Stimulated activated CD4-positive, alpha-beta T cell treated with anti-CD3 and anti-CD28 coated beads, Interleukin-1b, Interleukin-23, amount 100 ng/mL, for 1 hour (primary cell): ENCODE data around the gene LILRA2.
"Not testable (repeated sequence)": the region's sequence is repeated elsewhere in the genome, so short reads cannot be mapped to it uniquely, and the experiment has no call there.

Source experiments
- DNase-seq, 2 donors: peaks; one replicate each; pipeline ENCODE4 v3.0.0-alpha.2; 2020; ENCODE audit warnings: low read depth in 2 of 2

Gene LILRA2

DNA sequence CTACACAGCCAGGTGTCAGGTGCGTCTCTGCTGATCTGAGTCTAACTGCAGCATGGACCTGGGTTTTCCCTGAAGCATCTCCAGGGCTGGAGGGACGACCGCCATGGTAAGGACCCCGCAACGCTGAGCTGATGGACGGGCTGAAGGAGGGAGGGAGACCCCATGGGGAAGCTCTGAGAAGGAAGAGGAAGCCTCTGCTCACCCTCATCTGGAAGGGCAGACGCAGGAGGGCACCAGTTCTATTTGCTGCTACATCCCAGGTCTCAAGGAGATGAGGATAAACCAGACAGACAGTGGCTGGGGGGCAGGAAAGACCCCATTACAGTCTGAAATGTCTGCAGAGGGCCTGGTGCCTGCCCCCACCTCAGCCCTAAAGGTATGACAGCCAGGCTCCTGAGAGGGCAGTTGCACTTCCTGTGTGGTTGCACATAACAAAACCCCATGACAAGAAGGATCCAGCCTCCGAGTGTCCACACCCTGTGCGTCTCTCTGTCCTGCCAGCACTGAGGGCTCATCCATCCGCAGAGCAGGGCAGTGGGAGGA is at the start of gene LILRA2:
Gene LILRA2 (plus strand): TSS at position 461 of the 543 bp plus-strand sequence. CDS start 89 bp downstream, outside the sequence.
- DNase-seq = no peak

GRCh38 chr19:54525636-54526035 is 48.0 kb upstream of the LILRA2 start:
- DNase-seq = no peak

GRCh38 chr19:54526972-54527371 is 46.6 kb upstream of the LILRA2 start:
- DNase-seq = no peak

DNA sequence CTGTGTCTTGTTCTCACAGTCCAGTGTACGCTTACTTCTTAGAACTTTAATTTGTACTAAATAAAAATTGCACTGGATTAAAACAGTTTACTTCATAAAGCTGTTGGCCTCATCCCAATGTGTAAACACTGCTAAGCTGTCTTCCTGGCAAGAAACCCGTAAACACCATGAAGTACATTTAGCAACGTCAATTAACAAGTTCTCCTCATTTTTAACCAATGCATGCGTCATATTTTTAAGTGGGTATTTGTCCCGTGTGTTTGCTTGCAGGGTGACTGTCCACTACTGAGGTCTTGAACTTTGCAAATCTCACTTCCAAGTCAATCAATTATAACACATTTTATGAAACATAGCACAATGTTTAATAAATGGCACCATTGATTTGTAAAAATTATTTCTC is 42.7 kb upstream of the LILRA2 start:
- no peak for DNase-seq

DNA sequence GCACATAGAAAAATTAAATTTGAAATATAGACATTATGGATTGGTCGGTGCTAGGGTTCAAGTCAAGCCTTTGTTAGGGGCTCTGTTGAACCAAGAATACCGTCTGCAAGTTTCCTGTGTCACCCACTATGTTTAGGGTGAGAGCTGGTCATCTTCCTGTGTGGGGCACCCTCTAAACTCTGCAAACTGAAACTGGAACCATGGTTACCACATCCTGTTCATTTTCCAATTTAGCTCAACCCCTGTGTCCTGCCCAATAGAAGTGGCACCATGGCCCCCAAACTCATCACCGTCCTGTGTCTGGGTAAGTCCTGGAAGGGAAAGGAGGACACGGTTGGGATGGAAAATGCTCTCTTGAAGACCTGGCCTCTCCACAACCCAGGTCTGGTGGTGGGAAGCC is 41.1 kb upstream of the LILRA2 start:
- DNase-seq = no peak

DNA sequence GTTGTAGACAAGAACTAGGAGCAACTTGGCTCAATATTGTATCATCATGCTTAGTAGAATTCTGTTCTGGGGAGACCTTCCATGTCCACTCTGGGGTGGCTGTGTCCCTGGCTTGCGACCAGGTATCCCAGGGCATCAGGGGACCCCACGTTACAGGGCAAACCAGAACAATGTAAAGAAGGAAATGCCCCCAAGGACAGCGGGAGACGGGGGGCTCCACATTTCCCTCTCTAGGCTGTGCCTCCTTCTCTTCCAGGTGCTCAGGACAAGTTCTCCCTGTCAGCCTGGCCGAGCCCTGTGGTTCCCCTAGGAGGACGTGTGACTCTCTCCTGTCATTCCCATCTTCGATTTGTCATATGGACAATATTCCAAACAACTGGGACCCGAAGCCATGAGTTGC is 40.1 kb upstream of the LILRA2 start:
- DNase-seq = no peak

DNA sequence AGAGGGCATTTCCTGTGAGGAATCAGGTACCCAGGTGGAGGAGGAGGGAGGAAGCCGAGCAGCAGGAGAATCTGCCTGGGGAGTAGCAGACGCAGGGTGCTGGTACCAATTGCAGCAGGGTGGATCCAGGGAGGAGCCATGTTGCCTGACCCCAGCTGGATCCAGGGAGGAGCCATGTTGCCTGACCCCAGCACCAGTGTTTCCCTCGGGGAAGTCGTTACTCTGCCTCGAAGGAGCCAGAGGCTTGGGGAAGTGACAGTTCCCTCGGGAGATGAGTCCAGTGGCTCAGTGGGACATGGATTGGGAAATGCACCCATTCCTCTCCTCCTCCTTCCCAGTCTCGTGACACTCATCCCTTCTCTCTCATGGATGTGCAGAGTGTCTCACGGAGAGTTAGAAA is 39.4 kb upstream of the LILRA2 start:
- DNase-seq = no peak

DNA sequence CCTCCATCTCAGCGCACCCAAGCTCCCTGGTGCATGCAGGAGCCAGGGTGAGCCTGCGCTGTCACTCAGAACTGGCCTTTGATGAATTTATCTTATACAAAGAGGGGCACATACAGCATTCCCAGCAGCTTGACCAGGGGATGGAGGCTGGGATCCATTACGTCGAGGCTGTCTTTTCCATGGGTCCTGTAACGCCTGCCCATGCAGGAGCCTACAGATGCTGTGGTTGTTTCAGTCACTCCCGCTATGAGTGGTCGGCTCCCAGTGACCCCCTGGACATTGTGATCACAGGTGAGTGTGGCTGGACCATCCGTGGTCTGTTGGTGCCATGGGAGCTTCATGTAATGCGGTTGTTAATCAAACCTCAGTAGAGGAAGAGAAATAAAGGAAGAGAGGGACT is 38.0 kb upstream of the LILRA2 start:
- DNase-seq = no peak

DNA sequence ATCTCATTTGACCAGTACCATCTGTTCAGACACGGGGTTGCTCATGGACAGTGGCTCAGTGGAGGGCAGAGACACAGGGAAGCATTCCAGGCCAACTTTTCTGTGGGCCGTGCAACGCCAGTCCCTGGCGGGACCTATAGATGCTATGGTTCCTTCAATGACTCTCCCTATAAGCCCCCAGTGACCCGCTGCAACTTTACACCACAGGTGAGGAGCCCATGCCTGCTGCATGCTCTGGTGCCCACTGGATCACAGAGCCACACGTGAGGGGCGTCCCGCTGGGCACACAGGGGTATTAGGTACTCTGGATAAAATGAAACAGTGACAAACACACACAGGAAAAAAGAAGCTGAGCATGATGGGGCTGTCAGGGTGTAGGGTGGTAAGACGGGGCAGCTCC is 36.6 kb upstream of the LILRA2 start:
- no peak for DNase-seq

DNA sequence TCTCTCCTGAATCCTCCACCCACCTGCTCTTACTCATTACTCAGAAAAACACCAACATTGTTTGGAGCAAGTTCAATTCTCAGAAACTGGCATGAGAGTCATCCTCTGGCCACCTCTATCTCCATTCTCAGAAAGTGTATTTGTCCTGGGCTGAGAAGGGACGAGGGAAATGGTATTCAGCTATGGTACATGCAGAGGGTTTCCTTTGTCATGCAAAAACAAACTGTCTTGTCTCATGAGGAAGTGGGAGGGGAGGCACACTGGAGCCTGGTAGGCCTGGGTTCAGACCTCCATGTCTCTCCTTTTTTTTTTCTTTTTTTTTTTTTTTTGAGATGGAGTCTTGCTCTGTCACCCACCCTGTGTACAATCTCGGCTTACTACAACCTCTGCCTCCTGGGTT is 31.9 kb upstream of the LILRA2 start:
- DNase-seq = no peak

DNA sequence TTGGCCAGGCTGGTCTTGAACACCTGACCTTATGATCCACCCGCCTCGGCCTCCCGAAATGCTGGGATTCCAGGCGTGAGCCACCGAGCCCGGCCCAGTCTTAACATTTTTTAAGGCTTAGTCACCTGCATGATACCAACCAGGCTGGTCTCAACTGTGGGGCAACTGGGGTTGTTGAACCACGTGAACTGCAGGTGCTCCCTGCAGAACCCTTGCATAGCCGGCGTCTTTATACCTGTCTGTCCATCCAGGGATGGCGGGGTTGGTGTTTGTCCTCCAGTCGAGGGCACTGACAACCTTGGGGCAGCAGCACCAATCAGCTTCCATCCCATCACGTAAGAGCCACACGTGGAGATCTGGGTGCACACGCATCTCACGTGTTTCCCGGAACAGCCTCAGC is 24.8 kb upstream of the LILRA2 start:
- no peak for DNase-seq

DNA sequence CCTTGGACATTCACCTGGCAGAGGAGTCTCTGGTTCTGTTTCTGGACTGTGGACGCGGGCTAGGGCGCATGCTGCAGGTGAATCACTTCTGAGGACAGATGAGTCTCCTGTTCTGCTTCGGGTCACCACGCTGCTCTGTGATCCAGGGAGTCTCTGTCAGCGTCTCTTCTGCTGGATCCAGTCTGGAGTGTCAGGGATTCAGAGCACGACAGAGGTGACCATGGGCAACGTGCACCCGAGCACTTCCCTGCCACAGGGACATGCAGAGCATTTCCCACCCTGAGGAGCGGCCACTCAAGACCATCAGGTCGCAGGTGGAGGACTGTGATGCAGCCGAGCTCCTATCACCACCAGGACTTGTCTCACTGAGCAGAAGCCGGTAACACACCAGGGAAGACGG is 24.4 kb upstream of the LILRA2 start:
- no peak for DNase-seq

DNA sequence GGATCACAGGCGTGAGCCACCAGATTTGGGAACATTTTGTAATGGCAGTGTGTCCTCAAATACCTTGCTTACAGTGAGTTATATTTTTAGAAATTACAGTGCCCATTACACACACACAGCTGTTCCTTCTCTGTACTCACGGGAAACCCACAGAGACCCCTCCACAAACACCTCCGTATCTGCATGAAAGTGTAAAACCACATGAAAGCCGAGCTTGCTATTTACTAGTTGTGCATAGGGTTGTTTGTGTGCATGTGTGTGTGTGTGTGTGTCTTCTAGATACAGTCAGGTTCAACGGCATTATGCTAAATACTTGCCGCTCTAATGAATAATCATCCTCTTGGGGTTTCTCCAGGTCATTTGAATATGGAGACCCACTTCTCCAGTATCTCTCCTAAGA is 22.3 kb upstream of the LILRA2 start:
- DNase-seq = no peak

GRCh38 chr19:54551950-54552912 is 21.4 kb upstream of the LILRA2 start:
- no peak for DNase-seq

DNA sequence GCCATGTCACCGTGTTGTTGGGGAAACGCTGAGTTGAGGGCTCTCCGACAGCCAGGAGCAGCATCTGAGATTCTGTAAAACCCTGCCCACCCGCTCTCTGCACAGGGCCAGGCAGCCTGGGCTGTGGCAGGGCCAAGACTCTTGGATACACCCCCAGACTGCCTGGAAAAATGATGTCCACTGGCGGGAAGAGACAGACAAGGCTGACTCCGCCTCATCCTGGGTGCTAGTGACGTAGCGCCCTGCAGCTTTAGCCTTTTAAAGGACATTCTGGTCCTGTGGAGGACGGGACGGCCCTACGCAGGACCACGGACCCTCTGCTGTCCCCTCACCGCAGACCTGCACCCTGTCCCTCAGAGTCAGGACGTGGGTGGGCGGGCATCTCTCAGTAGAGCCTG is 20.7 kb upstream of the LILRA2 start:
- DNase-seq = no peak

- DNase-seq = no peak
Measured at GRCh38 chr19:54554006-54554405, 19.6 kb upstream of the LILRA2 start.

GRCh38 chr19:54554896-54555295 is 18.7 kb upstream of the LILRA2 start:
- DNase-seq = no peak

- no peak for DNase-seq
Measured at GRCh38 chr19:54556194-54556593, 17.4 kb upstream of the LILRA2 start.

GRCh38 chr19:54558339-54558738 is 15.3 kb upstream of the LILRA2 start:
- no peak for DNase-seq

- no peak for DNase-seq
Measured at GRCh38 chr19:54560881-54561385, 12.7 kb upstream of the LILRA2 start.

- no peak for DNase-seq
Measured at GRCh38 chr19:54561840-54562239, 11.8 kb upstream of the LILRA2 start.

- DNase-seq = not testable (repeated sequence)
Measured at GRCh38 chr19:54563206-54563605, 10.4 kb upstream of the LILRA2 start.

DNA sequence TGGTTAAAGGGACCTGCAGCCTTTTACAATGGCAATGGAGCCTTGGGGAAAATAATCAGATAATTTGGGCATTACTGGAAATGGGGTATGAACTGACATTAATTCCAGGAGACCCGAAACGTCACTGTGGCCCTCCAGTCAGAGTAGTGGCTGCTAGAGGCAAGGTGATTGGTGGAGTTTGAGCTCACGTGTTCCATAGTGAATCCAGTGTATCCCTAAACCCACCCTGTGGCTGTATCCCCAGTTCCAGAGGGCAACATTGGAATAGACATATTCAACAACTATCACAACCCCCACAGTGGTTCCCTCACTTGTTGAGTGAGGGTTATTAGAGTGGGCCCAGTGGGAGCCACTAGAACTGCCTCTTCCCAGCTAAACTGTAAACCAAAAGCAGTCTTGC is 3.3 kb upstream of the LILRA2 start:
- no peak for DNase-seq
